BLaER1 treated with 17β-estradiol and CSF1 and Interleukin-3, amounts not matched to agents 10 nM and 100 nM (cell line): ENCODE results near the gene PROB1.

Experiments used
- H3K27ac ChIP-seq, 11 experiments: shearing (Covaris generic); formaldehyde crosslinking; 2 replicates each; pipeline ENCODE4 v1.8.1; 2022
- H3K27me3 ChIP-seq, 11 experiments: shearing (Covaris generic); formaldehyde crosslinking; 2 replicates each; pipeline ENCODE4 v1.8.1; 2022
- H3K36me3 ChIP-seq, 11 experiments: shearing (Covaris generic); formaldehyde crosslinking; 2 replicates each; pipeline ENCODE4 v1.8.1; 2022
- H3K4me1 ChIP-seq, 10 experiments: shearing (Covaris generic); formaldehyde crosslinking; 2 replicates each; pipeline ENCODE4 v1.8.1; 2022
- H3K4me2 ChIP-seq, 11 experiments: shearing (Covaris generic); formaldehyde crosslinking; 2 replicates each; pipeline ENCODE4 v1.8.1; 2022
- H3K4me3 ChIP-seq, 10 experiments: shearing (Covaris generic); formaldehyde crosslinking; 2 replicates each; pipeline ENCODE4 v1.8.1; 2022
- H3K9ac ChIP-seq, 11 experiments: shearing (Covaris generic); formaldehyde crosslinking; 2 replicates each; pipeline ENCODE4 v1.8.1; 2022
- H3K9me3 ChIP-seq, 11 experiments: shearing (Covaris generic); formaldehyde crosslinking; replicated peaks in 1 of 11; 2 replicates each; pipeline ENCODE4 v1.8.1; 2022
- H4K20me1 ChIP-seq, 11 experiments: shearing (Covaris generic); formaldehyde crosslinking; 2 replicates each; pipeline ENCODE4 v1.8.1; 2022
- Cebpa-rat ChIP-seq, 11 experiments: shearing (Covaris generic); IDR thresholded peaks; 2 replicates each; pipeline ENCODE4 v1.8.1; 2022

The PROB1 gene

DNA sequence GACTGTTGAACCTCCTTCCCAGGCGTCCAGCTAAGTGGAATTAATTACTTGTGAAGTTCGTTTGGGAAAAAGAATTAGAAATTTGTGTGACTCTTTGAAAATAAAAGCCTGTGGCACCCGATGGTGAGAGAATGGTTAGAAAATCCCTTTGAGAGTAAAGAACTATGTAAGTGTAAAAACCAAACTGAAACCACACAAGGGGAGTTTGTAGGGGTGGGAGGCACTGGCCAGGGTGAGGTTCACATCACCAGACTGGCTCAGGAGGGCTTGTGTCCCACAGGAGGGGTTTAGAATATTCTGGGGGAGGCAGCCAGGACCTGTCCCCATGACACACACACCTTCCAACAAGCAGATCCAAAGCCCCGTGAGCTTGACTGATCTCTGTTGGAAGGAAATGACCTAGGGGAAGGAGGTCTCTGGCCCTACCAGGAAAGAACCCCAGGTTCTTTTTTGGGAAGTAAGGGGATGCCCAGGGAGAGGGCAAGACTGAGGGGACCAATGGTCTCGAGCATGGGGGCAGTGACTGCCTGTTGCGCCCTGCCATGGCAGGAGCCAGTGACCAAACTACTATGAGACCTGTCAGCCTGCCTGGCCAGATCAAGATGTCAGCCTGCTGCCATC lies 4.7 kb upstream of the PROB1 start:
- Histone ChIP-seq H4K20me1 (peaks cover 0 to 27% (median 24%) of the 10 kb centered on the region in 11 experiments; a peak in 18 of 22 replicates), H3K27ac (peak overlapping the region in 2 of 11 experiments; percentile 17 to 40; a peak in 2 of 22 replicates), H3K9ac (no peak overlapping the region; a peak in 1 of 22 replicates), H3K4me2 (peak overlapping the region in 5 of 11 experiments; percentile 5 to 35 (median 21); a peak in 6 of 22 replicates), H3K27me3 (no peaks in the 10 kb centered on the region), H3K4me3 (no peak overlapping the region), H3K4me1 (peaks cover 52 to 70% (median 63%) of the 10 kb centered on the region in 10 experiments), H3K36me3 (peaks cover 0 to 27% (median 21%) of the 10 kb centered on the region in 11 experiments; a peak in 15 of 22 replicates), H3K9me3 (no peaks in the 10 kb centered on the region)
- TF ChIP-seq Cebpa-rat (IDR thresholded peaks at IDR 0.05): no peak

DNA sequence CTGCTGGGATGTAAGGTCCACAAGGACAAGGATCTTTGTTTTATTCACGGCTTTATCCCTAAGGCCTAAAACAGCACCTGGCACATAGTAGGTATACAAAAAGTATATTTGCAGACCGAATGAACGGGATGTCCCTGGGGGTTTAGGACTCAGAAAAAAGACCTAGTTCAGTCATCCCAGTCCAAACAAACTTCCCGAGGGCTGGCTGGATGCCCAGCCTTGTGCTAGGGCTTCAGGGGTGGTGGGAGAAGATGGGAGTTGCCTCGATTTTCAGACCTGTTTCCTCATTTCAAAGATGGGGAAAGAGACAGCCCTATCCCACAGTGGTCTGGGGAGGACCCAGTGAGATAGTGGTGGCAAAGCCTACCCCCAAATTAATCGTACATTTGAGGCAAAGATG lies 3.0 kb upstream of the PROB1 start:
- no peak for TF ChIP-seq Cebpa-rat (IDR thresholded peaks at IDR 0.05)
- H3K9me3 ChIP-seq: no peaks in the 10 kb centered on the region
- H3K9ac ChIP-seq: no peak overlapping the region
- peaks cover 0 to 28% (median 23%) of the 10 kb centered on the region in 11 experiments; a peak in 15 of 22 replicates for H3K36me3 ChIP-seq
- 0 out of 22 replicates have a peak overlapping the region, but pooled peaks of 1 of the 11 experiments have one; percentile 20 for H3K27ac ChIP-seq
- H3K27me3 ChIP-seq: no peaks in the 10 kb centered on the region
- H3K4me2 ChIP-seq: peak overlapping the region in 10 of 11 experiments; percentile 15 to 99 (median 93); a peak in 11 of 22 replicates
- H4K20me1 ChIP-seq: peaks cover 0 to 31% (median 28%) of the 10 kb centered on the region in 11 experiments; a peak in 18 of 22 replicates
- no peak overlapping the region for H3K4me3 ChIP-seq
- peaks cover 45 to 72% (median 58%) of the 10 kb centered on the region in 10 experiments for H3K4me1 ChIP-seq

DNA sequence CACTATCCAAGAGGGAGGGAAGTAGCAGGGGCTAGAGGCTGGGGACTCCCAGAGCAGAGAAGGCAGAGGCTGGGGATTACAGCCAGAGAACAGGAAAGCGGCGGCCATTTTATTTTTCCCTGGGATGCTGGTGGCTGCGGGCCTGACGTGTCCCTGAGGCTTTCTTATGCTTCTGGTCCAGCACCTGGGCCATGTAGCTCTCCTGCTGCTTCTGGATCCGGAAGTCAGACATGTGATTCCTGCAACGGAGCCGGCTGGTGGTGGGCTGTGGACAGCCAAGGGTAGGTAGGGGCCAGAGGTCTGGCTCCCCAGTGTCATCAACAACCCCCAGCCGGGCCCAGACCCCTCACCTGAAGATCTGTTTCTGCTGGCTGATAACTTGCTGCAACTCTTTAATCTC lies 1.8 kb upstream of the PROB1 start:
- H3K4me1 ChIP-seq: peaks cover 40 to 72% (median 52%) of the 10 kb centered on the region in 10 experiments
- peaks cover 0 to 28% (median 23%) of the 10 kb centered on the region in 11 experiments; a peak in 15 of 22 replicates for H3K36me3 ChIP-seq
- peaks cover 0 to 31% (median 28%) of the 10 kb centered on the region in 11 experiments; a peak in 18 of 22 replicates for H4K20me1 ChIP-seq
- peak overlapping the region in 2 of 10 experiments; percentile 5 to 79; a peak in 1 of 20 replicates for H3K4me3 ChIP-seq
- peak overlapping the region; percentile 90 to 99 (median 97) for H3K4me2 ChIP-seq
- H3K27me3 ChIP-seq: no peaks in the 10 kb centered on the region
- peak overlapping the region in 5 of 11 experiments; percentile 8 to 29 (median 19); a peak in 4 of 22 replicates for H3K27ac ChIP-seq
- H3K9ac ChIP-seq: peak overlapping the region in 2 of 11 experiments; percentile 95 to 96; a peak in 1 of 22 replicates
- no peak for TF ChIP-seq Cebpa-rat (IDR thresholded peaks at IDR 0.05)
- no peaks in the 10 kb centered on the region for H3K9me3 ChIP-seq

DNA sequence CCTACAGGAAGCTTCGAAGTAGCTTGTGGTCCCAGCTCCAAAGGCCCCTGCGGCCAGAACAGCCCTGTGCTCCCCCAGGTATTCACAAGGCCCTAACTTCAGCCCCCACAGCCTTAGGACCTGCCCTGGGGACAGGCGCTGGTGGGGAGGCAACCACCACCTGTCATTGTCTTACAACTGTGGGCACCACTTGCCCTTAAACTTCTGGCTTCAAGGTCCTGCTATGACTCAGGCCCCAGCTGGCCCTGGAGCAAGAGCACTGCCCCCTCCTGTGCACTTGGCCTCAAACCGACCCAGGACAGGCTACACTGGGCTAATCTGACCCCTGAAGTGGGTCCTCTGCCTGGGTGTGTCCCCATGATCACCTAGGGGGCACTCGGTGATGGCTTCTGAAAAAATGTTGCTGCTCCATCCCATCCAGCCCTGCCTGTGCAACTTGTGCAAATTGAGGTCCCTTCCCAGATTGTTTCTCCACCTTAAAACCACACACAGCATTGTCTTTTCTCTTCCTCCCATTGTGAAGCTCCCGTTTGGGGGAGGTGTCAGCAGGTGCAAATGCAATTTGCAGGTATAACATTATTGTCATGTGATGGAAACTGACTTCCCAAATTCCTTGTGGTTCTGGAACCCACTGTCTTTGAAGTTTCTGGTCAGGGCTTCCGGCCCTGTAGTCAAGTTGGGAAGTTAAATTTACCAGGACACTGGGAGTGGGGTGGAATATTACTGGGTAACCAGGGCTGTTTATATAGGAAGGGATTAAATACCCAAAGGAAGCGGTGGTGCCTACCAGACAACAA lies 1.1 kb upstream of the PROB1 start:
- H3K9ac ChIP-seq: peak overlapping the region; percentile 6 to 98 (median 95); a peak in 17 of 22 replicates
- peak overlapping the region in 5 of 10 experiments; percentile 73 to 86 (median 79); a peak in 8 of 20 replicates for H3K4me3 ChIP-seq
- H3K4me1 ChIP-seq: peaks cover 45 to 79% (median 58%) of the 10 kb centered on the region in 10 experiments
- H3K4me2 ChIP-seq: peak overlapping the region; percentile 90 to 99 (median 97)
- peaks cover 0 to 31% (median 28%) of the 10 kb centered on the region in 11 experiments; a peak in 18 of 22 replicates for H4K20me1 ChIP-seq
- no peaks in the 10 kb centered on the region for H3K27me3 ChIP-seq
- no peaks in the 10 kb centered on the region for H3K9me3 ChIP-seq
- H3K27ac ChIP-seq: peak overlapping the region in 7 of 11 experiments; percentile 25 to 100 (median 99); a peak in 6 of 22 replicates
- TF ChIP-seq Cebpa-rat (IDR thresholded peaks at IDR 0.05): no peak
- H3K36me3 ChIP-seq: peaks cover 0 to 28% (median 23%) of the 10 kb centered on the region in 11 experiments; a peak in 15 of 22 replicates

DNA sequence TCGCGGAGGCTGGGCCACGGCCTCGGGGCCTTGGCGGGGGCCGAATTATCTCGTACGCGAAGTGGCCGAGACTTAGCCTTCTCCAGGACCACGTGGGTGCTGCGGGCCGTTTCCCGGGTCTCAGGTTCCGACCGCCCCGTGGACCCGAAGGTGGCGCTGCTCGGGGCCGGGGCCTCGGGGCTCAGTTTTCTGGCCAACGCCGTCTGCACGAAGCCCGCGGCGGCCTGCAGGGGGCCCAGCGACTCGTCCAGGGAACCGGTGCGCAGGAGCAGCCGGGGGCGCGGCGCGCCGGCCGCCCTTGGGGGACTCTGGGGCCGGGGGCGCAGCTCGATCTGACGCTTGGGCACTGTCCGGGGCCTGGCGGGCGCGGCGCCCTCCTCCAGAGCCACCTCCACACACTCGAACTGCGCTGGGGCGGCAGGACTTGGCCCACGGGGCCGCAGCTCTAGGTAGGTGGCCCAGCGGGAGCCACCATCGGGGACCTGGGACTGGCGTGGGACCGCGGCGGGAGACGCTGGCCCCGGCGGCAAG lies 716 bp downstream of the PROB1 start:
- no peaks in the 10 kb centered on the region for H3K9me3 ChIP-seq
- H3K27ac ChIP-seq: peak overlapping the region; percentile 66 to 100 (median 99); a peak in 21 of 22 replicates
- peaks cover 0 to 28% (median 23%) of the 10 kb centered on the region in 11 experiments; a peak in 15 of 22 replicates for H3K36me3 ChIP-seq
- no peaks in the 10 kb centered on the region for H3K27me3 ChIP-seq
- H3K4me1 ChIP-seq: peaks cover 64 to 87% (median 71%) of the 10 kb centered on the region in 10 experiments
- H3K9ac ChIP-seq: peak overlapping the region; percentile 81 to 98 (median 95)
- peak overlapping the region; percentile 90 to 99 (median 97) for H3K4me2 ChIP-seq
- peak overlapping the region; percentile 63 to 86 (median 76) for H3K4me3 ChIP-seq
- peaks cover 0 to 31% (median 28%) of the 10 kb centered on the region in 11 experiments; a peak in 18 of 22 replicates for H4K20me1 ChIP-seq
- no peak for TF ChIP-seq Cebpa-rat (IDR thresholded peaks at IDR 0.05)

DNA sequence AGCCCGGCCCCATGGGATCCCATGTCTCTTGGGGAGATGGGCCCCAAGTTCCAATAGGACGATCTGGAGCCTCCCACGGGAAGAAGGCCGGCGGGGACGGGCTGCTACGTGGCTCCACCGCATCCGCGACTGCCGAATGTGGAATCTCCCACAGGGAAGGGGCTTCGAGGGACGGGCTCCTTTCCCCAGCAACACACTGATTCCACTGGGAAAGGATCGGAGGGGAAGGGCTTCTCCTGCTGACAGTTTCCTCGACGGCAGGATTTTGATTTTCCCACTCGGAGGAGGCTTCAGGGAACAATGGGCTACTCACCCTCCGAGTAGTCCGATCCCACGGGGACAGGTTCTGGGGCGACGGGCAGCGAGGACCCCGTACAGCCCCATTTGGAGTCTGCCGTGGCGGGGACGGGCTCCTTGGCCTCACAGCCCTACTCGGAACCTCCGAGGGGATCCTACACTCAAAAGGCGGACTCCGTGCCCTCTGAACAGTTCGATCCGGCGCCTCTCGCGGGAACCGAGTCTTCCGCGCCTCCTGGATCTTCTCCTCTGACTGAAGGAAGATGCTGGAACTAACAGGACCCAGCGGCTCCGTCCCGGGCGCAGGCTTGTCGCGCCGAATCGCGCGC lies 1.3 kb downstream of the PROB1 start:
- Histone ChIP-seq H3K9ac (peak overlapping the region; percentile 81 to 98 (median 95)), H3K27me3 (no peaks in the 10 kb centered on the region), H3K4me3 (peak overlapping the region; percentile 63 to 86 (median 76)), H3K4me2 (peak overlapping the region; percentile 90 to 99 (median 97)), H4K20me1 (peaks cover 0 to 31% (median 28%) of the 10 kb centered on the region in 11 experiments; a peak in 18 of 22 replicates), H3K27ac (peak overlapping the region; percentile 66 to 100 (median 99); a peak in 21 of 22 replicates), H3K4me1 (peaks cover 62 to 89% (median 76%) of the 10 kb centered on the region in 10 experiments), H3K9me3 (no peaks in the 10 kb centered on the region), H3K36me3 (peaks cover 0 to 28% (median 23%) of the 10 kb centered on the region in 11 experiments; a peak in 15 of 22 replicates)
- no peak for TF ChIP-seq Cebpa-rat (IDR thresholded peaks at IDR 0.05)

DNA sequence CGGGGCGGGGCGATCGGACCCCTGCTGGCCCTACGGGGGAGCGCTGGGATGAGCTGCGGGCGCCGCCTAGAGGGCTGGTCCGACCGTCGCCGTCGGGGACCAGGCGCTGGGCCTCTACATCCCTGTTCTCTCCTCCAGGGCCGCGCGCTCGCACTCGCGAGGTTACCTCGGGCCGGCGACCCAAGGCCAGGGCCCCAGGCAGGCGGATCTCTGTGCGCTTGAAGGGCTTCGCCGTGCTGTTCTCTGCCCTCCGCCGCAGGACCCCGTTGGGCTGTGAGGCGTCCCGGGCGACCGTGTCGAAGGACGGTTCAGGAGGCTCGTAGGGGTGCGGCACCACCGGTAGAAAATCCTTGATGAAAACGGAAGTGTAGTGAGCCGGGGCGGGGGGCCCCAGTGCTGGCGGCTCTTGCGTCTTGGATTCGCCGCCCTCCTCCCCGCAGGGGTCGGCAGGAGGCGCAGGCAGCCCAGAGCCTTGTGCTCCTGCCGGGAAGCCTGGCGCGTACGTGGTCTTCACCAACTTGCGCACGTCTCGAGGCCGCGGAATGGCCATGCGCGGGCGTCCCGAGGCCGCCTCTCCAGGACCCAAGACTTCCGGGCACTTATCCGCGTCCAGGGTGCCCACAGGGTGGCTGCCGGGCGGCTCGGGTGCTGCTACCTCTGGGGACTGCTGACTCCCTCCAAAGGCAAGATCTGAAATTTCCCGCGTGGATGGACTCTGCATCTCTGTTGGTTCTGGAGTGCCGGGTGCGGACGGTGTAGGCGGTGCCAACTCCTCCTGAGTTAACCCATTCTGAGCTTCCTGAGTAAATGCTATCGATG lies 2.0 kb downstream of the PROB1 start:
- Histone ChIP-seq H3K4me3 (peak overlapping the region; percentile 63 to 86 (median 76)), H3K27me3 (no peaks in the 10 kb centered on the region), H3K9ac (peak overlapping the region; percentile 81 to 98 (median 95)), H3K4me1 (peaks cover 59 to 86% (median 78%) of the 10 kb centered on the region in 10 experiments), H3K9me3 (no peaks in the 10 kb centered on the region), H4K20me1 (peaks cover 0 to 31% (median 28%) of the 10 kb centered on the region in 11 experiments; a peak in 18 of 22 replicates), H3K27ac (peak overlapping the region; percentile 66 to 100 (median 99)), H3K4me2 (peak overlapping the region; percentile 90 to 99 (median 97)), H3K36me3 (peaks cover 0 to 28% (median 23%) of the 10 kb centered on the region in 11 experiments; a peak in 15 of 22 replicates)
- TF ChIP-seq Cebpa-rat (IDR thresholded peaks at IDR 0.05): no peak
